Measurements from ENCODE around the gene PCP4.

Gene PCP4

GRCh38 chr21:39852726-39853500 is 14.3 kb upstream of the PCP4 start:
- Histone ChIP-seq H4K5ac (ENCODE audit: low read length) (no peak overlapping the region), H3K4me1 (ENCODE audit: control insufficient read depth, low read depth, low read length) (no peaks in the 10 kb centered on the region), H3K36me3 (ENCODE audit: control insufficient read depth, insufficient read depth, low read length) (no peaks in the 10 kb centered on the region), H3K4me3 (ENCODE audit: low read length) (no peak overlapping the region), H3K56ac (ENCODE audit: low read length) (no peak overlapping the region), H2BK120ac (ENCODE audit: low read depth, low read length) (no peak overlapping the region), H3K4me2 (ENCODE audit: low read length) (no peak overlapping the region), H2AK5ac (ENCODE audit: low read length) (no peak overlapping the region), H4K8ac (ENCODE audit: low read depth, low read length) (no peak overlapping the region), H3K4ac (ENCODE audit: low read depth, low read length) (no peak overlapping the region), H3K9ac (ENCODE audit: low read length) (no peak overlapping the region), H2BK5ac (ENCODE audit: low read length) (no peak overlapping the region), H3K27me3 (ENCODE audit: insufficient read depth, low read length, poor library complexity) (no peaks in the 10 kb centered on the region), H3K18ac (ENCODE audit: low read length) (no peak overlapping the region), H3K23ac (ENCODE audit: low read length) (no peak overlapping the region), H3K79me2 (ENCODE audit: control insufficient read depth, insufficient read depth, low read length) (no peaks in the 10 kb centered on the region), H2BK15ac (replicated peaks; ENCODE audit: low read depth) (no peak overlapping the region), H3K79me1 (ENCODE audit: low read length) (no peaks in the 10 kb centered on the region), H3K27ac (ENCODE audit: low read depth, low read length) (no peak overlapping the region)
- WGBS (ENCODE audit: extremely low coverage, insufficient coverage, low lambda C conversion rate) = no CpG with 5 or more reads among the region's 14 CpGs
- no peak for DNase-seq

DNA sequence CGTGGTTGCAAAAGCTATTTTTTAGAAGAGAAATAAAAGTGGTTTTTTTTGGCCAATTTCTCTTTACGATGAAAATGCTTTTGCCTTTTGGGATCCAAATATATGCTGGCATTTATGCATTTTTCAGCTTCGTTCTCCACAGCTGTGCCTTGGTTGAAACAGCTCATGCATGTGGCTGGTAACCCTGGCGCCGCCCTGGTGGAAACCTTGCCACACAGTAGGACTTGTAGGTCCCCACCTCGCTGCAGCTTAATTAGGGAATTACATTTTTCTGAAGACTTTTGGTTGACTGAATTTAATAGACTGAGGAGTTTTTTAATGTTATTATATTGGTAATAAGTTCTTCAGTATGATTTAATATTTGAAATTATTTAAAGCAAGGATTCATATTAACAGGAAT is 12.7 kb upstream of the PCP4 start:
- Histone ChIP-seq H2BK15ac (replicated peaks; ENCODE audit: low read depth) (no peak overlapping the region), H3K4me2 (ENCODE audit: low read length) (no peak overlapping the region), H3K27me3 (ENCODE audit: insufficient read depth, low read length, poor library complexity) (no peaks in the 10 kb centered on the region), H3K4me3 (ENCODE audit: low read length) (no peak overlapping the region), H3K4me1 (ENCODE audit: control insufficient read depth, low read depth, low read length) (no peaks in the 10 kb centered on the region), H2BK5ac (ENCODE audit: low read length) (no peak overlapping the region), H3K79me1 (ENCODE audit: low read length) (no peaks in the 10 kb centered on the region), H3K56ac (ENCODE audit: low read length) (no peak overlapping the region), H3K36me3 (ENCODE audit: control insufficient read depth, insufficient read depth, low read length) (no peaks in the 10 kb centered on the region), H2BK120ac (ENCODE audit: low read depth, low read length) (no peak overlapping the region), H3K18ac (ENCODE audit: low read length) (no peak overlapping the region), H3K23ac (ENCODE audit: low read length) (no peak overlapping the region), H4K8ac (ENCODE audit: low read depth, low read length) (no peak overlapping the region), H2AK5ac (ENCODE audit: low read length) (no peak overlapping the region), H3K27ac (ENCODE audit: low read depth, low read length) (no peak overlapping the region), H3K9ac (ENCODE audit: low read length) (no peak overlapping the region), H3K4ac (ENCODE audit: low read depth, low read length) (no peak overlapping the region), H4K5ac (ENCODE audit: low read length) (no peak overlapping the region), H3K79me2 (ENCODE audit: control insufficient read depth, insufficient read depth, low read length) (no peaks in the 10 kb centered on the region)
- no peak for DNase-seq
- WGBS (ENCODE audit: extremely low coverage, insufficient coverage, low lambda C conversion rate) = no CpG with 5 or more reads among the region's 6 CpGs

DNA sequence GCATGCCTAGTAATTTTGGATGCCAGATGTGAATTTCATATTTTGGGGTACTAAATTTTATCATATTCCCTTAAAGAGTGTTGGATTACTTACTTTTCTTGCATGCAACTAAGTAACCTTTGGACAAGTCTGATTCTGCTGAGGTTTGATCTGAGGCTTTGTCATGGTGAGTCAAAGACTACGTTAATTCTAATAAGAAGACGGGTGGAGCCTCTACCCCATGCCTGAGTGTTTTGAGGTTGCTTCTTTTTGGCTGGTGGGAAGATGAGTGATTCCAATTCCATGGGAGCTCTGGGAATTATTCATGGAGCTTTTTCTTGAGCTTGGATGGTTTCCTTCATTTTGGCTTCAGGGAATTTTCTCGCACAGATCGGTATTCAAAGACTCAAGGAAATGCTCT is 11.6 kb upstream of the PCP4 start:
- no CpG with 5 or more reads among the region's 4 CpGs for WGBS (ENCODE audit: extremely low coverage, insufficient coverage, low lambda C conversion rate)
- Histone ChIP-seq H2BK5ac (ENCODE audit: low read length) (no peak overlapping the region), H3K18ac (ENCODE audit: low read length) (no peak overlapping the region), H3K9ac (ENCODE audit: low read length) (no peak overlapping the region), H3K27me3 (ENCODE audit: insufficient read depth, low read length, poor library complexity) (no peaks in the 10 kb centered on the region), H4K5ac (ENCODE audit: low read length) (no peak overlapping the region), H3K79me2 (ENCODE audit: control insufficient read depth, insufficient read depth, low read length) (no peaks in the 10 kb centered on the region), H3K27ac (ENCODE audit: low read depth, low read length) (no peak overlapping the region), H3K36me3 (ENCODE audit: control insufficient read depth, insufficient read depth, low read length) (no peaks in the 10 kb centered on the region), H3K23ac (ENCODE audit: low read length) (no peak overlapping the region), H2AK5ac (ENCODE audit: low read length) (no peak overlapping the region), H3K56ac (ENCODE audit: low read length) (no peak overlapping the region), H3K4me3 (ENCODE audit: low read length) (no peak overlapping the region), H2BK120ac (ENCODE audit: low read depth, low read length) (no peak overlapping the region), H3K4me2 (ENCODE audit: low read length) (no peak overlapping the region), H3K79me1 (ENCODE audit: low read length) (no peaks in the 10 kb centered on the region), H4K8ac (ENCODE audit: low read depth, low read length) (no peak overlapping the region), H3K4ac (ENCODE audit: low read depth, low read length) (no peak overlapping the region), H2BK15ac (replicated peaks; ENCODE audit: low read depth) (no peak overlapping the region), H3K4me1 (ENCODE audit: control insufficient read depth, low read depth, low read length) (no peaks in the 10 kb centered on the region)
- DNase-seq = no peak

DNA sequence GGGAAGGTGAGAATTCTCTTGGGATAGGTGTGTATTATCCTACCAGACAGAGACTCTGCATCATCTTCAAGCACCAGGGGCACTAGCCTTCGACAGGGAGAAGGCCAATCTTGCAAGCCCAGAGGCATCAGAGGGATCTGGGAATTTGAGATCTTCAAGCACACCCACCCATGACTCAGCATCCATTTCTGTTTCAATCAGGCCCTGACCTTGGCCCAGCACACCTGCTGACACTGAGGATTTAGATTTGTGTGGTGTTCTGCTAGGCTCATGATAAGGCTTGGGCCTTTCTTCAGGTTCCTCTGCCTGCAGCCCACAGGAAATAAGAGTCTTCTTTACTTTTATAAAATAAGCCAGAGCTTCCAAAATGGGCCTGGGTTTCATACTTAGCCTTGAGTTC is 6.6 kb upstream of the PCP4 start:
- H2BK120ac ChIP-seq (ENCODE audit: low read depth, low read length) = no peak overlapping the region
- DNase-seq = peak; percentile 15
- no peak overlapping the region for H3K4ac ChIP-seq (ENCODE audit: low read depth, low read length)
- no peaks in the 10 kb centered on the region for H3K36me3 ChIP-seq (ENCODE audit: control insufficient read depth, insufficient read depth, low read length)
- no peak overlapping the region for H3K4me3 ChIP-seq (ENCODE audit: low read length)
- no CpG with 5 or more reads among the region's 1 CpG for WGBS (ENCODE audit: extremely low coverage, insufficient coverage, low lambda C conversion rate)
- no peak overlapping the region for H2BK5ac ChIP-seq (ENCODE audit: low read length)
- H3K23ac ChIP-seq (ENCODE audit: low read length) = no peak overlapping the region
- no peaks in the 10 kb centered on the region for H3K27me3 ChIP-seq (ENCODE audit: insufficient read depth, low read length, poor library complexity)
- no peak overlapping the region for H2BK15ac ChIP-seq (replicated peaks; ENCODE audit: low read depth)
- H4K8ac ChIP-seq (ENCODE audit: low read depth, low read length) = no peak overlapping the region
- H4K5ac ChIP-seq (ENCODE audit: low read length) = no peak overlapping the region
- H2AK5ac ChIP-seq (ENCODE audit: low read length) = no peak overlapping the region
- no peak overlapping the region for H3K9ac ChIP-seq (ENCODE audit: low read length)
- no peaks in the 10 kb centered on the region for H3K4me1 ChIP-seq (ENCODE audit: control insufficient read depth, low read depth, low read length)
- H3K56ac ChIP-seq (ENCODE audit: low read length) = no peak overlapping the region
- H3K18ac ChIP-seq (ENCODE audit: low read length) = no peak overlapping the region
- no peak overlapping the region for H3K4me2 ChIP-seq (ENCODE audit: low read length)
- no peaks in the 10 kb centered on the region for H3K79me1 ChIP-seq (ENCODE audit: low read length)
- no peaks in the 10 kb centered on the region for H3K79me2 ChIP-seq (ENCODE audit: control insufficient read depth, insufficient read depth, low read length)
- no peak overlapping the region for H3K27ac ChIP-seq (ENCODE audit: low read depth, low read length)

DNA sequence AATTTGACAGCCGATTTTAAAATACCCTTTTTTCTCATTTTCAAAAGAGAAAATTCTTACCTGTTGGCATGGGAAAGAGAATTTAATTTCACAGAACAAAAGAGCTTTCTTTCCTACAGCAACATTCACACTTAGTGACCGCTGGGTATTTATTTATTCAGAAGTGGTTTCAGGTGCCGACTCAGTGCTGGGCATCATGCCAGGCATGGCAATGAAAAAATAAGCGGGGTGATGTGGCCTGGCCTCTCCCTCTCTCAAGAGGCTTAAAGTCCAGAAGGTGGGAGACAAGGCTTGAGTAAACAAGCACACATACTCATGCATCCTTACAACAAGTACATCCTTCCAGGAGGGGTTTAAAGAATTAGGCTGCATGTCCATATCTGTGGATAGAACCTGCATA is 4.1 kb upstream of the PCP4 start:
- no peaks in the 10 kb centered on the region for H3K79me1 ChIP-seq (ENCODE audit: low read length)
- no peak overlapping the region for H3K4me3 ChIP-seq (ENCODE audit: low read length)
- WGBS (ENCODE audit: extremely low coverage, insufficient coverage, low lambda C conversion rate) = no CpG with 5 or more reads among the region's 4 CpGs
- H2BK120ac ChIP-seq (ENCODE audit: low read depth, low read length) = no peak overlapping the region
- H3K4me1 ChIP-seq (ENCODE audit: control insufficient read depth, low read depth, low read length) = no peaks in the 10 kb centered on the region
- no peak overlapping the region for H3K27ac ChIP-seq (ENCODE audit: low read depth, low read length)
- H3K36me3 ChIP-seq (ENCODE audit: control insufficient read depth, insufficient read depth, low read length) = no peaks in the 10 kb centered on the region
- H3K4ac ChIP-seq (ENCODE audit: low read depth, low read length) = no peak overlapping the region
- no peaks in the 10 kb centered on the region for H3K79me2 ChIP-seq (ENCODE audit: control insufficient read depth, insufficient read depth, low read length)
- H2AK5ac ChIP-seq (ENCODE audit: low read length) = no peak overlapping the region
- no peak overlapping the region for H4K8ac ChIP-seq (ENCODE audit: low read depth, low read length)
- H3K27me3 ChIP-seq (ENCODE audit: insufficient read depth, low read length, poor library complexity) = no peaks in the 10 kb centered on the region
- H4K5ac ChIP-seq (ENCODE audit: low read length) = no peak overlapping the region
- H3K9ac ChIP-seq (ENCODE audit: low read length) = no peak overlapping the region
- H3K23ac ChIP-seq (ENCODE audit: low read length) = no peak overlapping the region
- DNase-seq = no peak
- H3K56ac ChIP-seq (ENCODE audit: low read length) = no peak overlapping the region
- H2BK15ac ChIP-seq (replicated peaks; ENCODE audit: low read depth) = no peak overlapping the region
- no peak overlapping the region for H3K4me2 ChIP-seq (ENCODE audit: low read length)
- no peak overlapping the region for H2BK5ac ChIP-seq (ENCODE audit: low read length)
- no peak overlapping the region for H3K18ac ChIP-seq (ENCODE audit: low read length)

- Histone ChIP-seq H3K4me3 (ENCODE audit: low read length) (no peak overlapping the region), H3K27me3 (ENCODE audit: insufficient read depth, low read length, poor library complexity) (no peaks in the 10 kb centered on the region), H3K79me1 (ENCODE audit: low read length) (no peaks in the 10 kb centered on the region), H2BK15ac (replicated peaks; ENCODE audit: low read depth) (no peak overlapping the region), H3K56ac (ENCODE audit: low read length) (no peak overlapping the region), H2BK5ac (ENCODE audit: low read length) (no peak overlapping the region), H3K4me2 (ENCODE audit: low read length) (no peak overlapping the region), H3K79me2 (ENCODE audit: control insufficient read depth, insufficient read depth, low read length) (no peaks in the 10 kb centered on the region), H4K5ac (ENCODE audit: low read length) (no peak overlapping the region), H3K4ac (ENCODE audit: low read depth, low read length) (no peak overlapping the region), H3K36me3 (ENCODE audit: control insufficient read depth, insufficient read depth, low read length) (no peaks in the 10 kb centered on the region), H3K23ac (ENCODE audit: low read length) (no peak overlapping the region), H4K8ac (ENCODE audit: low read depth, low read length) (no peak overlapping the region), H3K27ac (ENCODE audit: low read depth, low read length) (no peak overlapping the region), H2AK5ac (ENCODE audit: low read length) (no peak overlapping the region), H3K4me1 (ENCODE audit: control insufficient read depth, low read depth, low read length) (no peaks in the 10 kb centered on the region), H3K9ac (ENCODE audit: low read length) (no peak overlapping the region), H3K18ac (ENCODE audit: low read length) (no peak overlapping the region), H2BK120ac (ENCODE audit: low read depth, low read length) (no peak overlapping the region)
- no CpG with 5 or more reads among the region's 10 CpGs for WGBS (ENCODE audit: extremely low coverage, insufficient coverage, low lambda C conversion rate)
- no peak for DNase-seq
Measured at GRCh38 chr21:39866093-39866492, 1.1 kb upstream of the PCP4 start.

Data from mesendoderm (in vitro differentiated cells).